Measurements from ENCODE around the gene ARHGEF11. TPM values are rescaled to one million over a fixed set of nuclear protein-coding genes. Genes with fewer than 3 reads are reported as not detected.
"Not testable (repeated sequence)": the region's sequence is repeated elsewhere in the genome, so short reads cannot be mapped to it uniquely, and the experiment has no call there.

Gene ARHGEF11
- total and polyA plus RNA-seq, 2 donors (not counting 1 experiment from before 2014, with no cell fraction given) = 1.0 to 4.6 TPM

DNA sequence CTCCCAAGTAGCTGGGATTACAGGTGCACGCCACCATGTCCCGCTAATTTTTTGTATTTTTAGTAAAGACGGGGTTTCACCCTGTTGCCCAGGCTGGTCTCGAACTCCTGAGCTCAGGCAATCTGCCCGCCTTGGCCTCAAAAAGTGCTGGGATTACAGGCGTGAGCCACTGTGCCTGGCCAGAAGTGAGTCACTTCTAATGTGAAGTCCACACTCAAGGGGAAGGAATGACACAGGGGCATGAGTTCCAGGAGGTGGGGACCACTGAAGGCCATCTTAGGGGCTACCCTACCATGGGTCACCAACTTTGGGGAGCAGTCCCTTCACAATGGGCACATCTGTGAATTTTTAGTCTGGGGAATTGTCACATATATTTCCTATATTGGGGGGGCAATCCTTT is 118.8 kb downstream of the ARHGEF11 start:
- H3K9me3 ChIP-seq (ENCODE audit: control extremely low read depth in 1 of 3, control insufficient read depth in 2 of 3, insufficient read depth in 1 of 3, low read length in 2 of 3); POLR2A ChIA-PET; intact Hi-C loops (cut with micrococcal nuclease); ATAC-seq (ENCODE audit: low read depth); H3K27ac ChIP-seq (ENCODE audit: low read length in 2 of 2); H3K4me2 ChIP-seq (replicated peaks; ENCODE audit: low read depth, low read length, poor library complexity, severe bottlenecking); H3K4me3 Mint-ChIP-seq; H4K20me1 ChIP-seq (ENCODE audit: control insufficient read depth, insufficient read depth, low read length, poor library complexity, severe bottlenecking); H3K9ac ChIP-seq (ENCODE audit: low read length); H3K9me3 Mint-ChIP-seq (ENCODE audit: insufficient read depth); H2AFZ ChIP-seq (ENCODE audit: insufficient read depth, low read depth, low read length, poor library complexity, severe bottlenecking); CTCF ChIA-PET; H3K79me2 ChIP-seq (ENCODE audit: control insufficient read depth, insufficient read depth, low read length); H3K27ac Mint-ChIP-seq; DNase-seq; H3K36me3 ChIP-seq (replicated peaks in 1 of 2; ENCODE audit: control extremely low read depth in 1 of 2, control insufficient read depth in 1 of 2, extremely low read depth in 1 of 2, insufficient read depth in 2 of 2, low read length in 1 of 2); H3K4me3 ChIP-seq (ENCODE audit: control extremely low read depth in 1 of 5, extremely low read depth in 1 of 5, insufficient read depth in 1 of 5, low read depth in 2 of 5, low read length in 4 of 5): not testable (repeated sequence)
- H3K27me3 Mint-ChIP-seq = peaks cover 78% of the 10 kb centered on the region
- Histone ChIP-seq H3K4me1 (ENCODE audit: control insufficient read depth in 2 of 2, insufficient read depth in 2 of 2, low read length in 2 of 2) (peaks cover 18 to 19% of the 10 kb centered on the region in 2 donors), H3K27me3 (replicated peaks in 1 of 4; ENCODE audit: control extremely low read depth in 1 of 4, control insufficient read depth in 3 of 4, insufficient read depth in 4 of 4, low read length in 3 of 4) (peaks cover 0 to 71% (median 33%) of the 10 kb centered on the region in 4 experiments)
- 90% methylated on average over 6 of the region's 6 CpGs for WGBS (ENCODE audit: insufficient coverage)
- H3K4me1 Mint-ChIP-seq = peaks cover 18% of the 10 kb centered on the region

DNA sequence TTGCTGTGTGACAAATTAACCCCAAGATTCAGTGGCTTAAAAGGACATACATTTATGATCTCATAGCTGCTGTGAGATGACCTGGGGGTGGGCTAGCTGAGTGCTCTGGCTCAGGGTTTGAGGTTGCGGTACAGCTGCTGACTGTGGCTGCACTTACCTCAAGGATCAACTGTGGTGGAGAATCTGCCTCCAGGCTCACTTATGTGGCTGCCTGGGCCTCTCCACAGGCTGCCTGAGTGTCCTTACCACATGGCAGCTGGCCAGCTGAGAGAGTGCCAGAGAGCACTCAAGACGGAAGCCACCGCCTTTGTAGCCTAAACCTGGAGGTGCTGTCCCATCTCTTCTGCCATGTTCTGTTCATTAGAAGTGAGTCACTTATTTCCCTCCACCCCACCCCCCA is 119.4 kb downstream of the ARHGEF11 start:
- no peak overlapping the region for H3K4me2 ChIP-seq (replicated peaks; ENCODE audit: low read depth, low read length, poor library complexity, severe bottlenecking)
- no peaks in the 10 kb centered on the region for H3K36me3 ChIP-seq (replicated peaks in 1 of 2; ENCODE audit: control extremely low read depth in 1 of 2, control insufficient read depth in 1 of 2, extremely low read depth in 1 of 2, insufficient read depth in 2 of 2, low read length in 1 of 2)
- no peaks in the 10 kb centered on the region for H3K79me2 ChIP-seq (ENCODE audit: control insufficient read depth, insufficient read depth, low read length)
- no peak overlapping the region for H2AFZ ChIP-seq (ENCODE audit: insufficient read depth, low read depth, low read length, poor library complexity, severe bottlenecking)
- Mint-ChIP-seq H3K27ac (no peak overlapping the region), H3K9me3 (ENCODE audit: insufficient read depth) (no peaks in the 10 kb centered on the region), H3K27me3 (peaks cover 78% of the 10 kb centered on the region), H3K4me1 (peaks cover 18% of the 10 kb centered on the region), H3K4me3 (no peak overlapping the region)
- DNase-seq (no peak), ATAC-seq (ENCODE audit: low read depth) (no peak)
- ChIA-PET CTCF (no interaction called here), POLR2A (no interaction called here)
- no peak overlapping the region for H3K27ac ChIP-seq (ENCODE audit: low read length in 2 of 2)
- TF ChIP-seq, protein P1, sequence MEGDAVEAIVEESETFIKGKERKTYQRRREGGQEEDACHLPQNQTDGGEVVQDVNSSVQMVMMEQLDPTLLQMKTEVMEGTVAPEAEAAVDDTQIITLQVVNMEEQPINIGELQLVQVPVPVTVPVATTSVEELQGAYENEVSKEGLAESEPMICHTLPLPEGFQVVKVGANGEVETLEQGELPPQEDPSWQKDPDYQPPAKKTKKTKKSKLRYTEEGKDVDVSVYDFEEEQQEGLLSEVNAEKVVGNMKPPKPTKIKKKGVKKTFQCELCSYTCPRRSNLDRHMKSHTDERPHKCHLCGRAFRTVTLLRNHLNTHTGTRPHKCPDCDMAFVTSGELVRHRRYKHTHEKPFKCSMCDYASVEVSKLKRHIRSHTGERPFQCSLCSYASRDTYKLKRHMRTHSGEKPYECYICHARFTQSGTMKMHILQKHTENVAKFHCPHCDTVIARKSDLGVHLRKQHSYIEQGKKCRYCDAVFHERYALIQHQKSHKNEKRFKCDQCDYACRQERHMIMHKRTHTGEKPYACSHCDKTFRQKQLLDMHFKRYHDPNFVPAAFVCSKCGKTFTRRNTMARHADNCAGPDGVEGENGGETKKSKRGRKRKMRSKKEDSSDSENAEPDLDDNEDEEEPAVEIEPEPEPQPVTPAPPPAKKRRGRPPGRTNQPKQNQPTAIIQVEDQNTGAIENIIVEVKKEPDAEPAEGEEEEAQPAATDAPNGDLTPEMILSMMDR (IDR thresholded peaks at IDR 0.05) = no peak
- no peak for TF ChIP-seq EZH2 (IDR thresholded peaks at IDR 0.05; ENCODE audit: borderline replicate concordance, insufficient read depth, low read depth, low read length, poor library complexity, severe bottlenecking)
- WGBS (ENCODE audit: insufficient coverage) = 5% methylated on average over 3 of the region's 3 CpGs
- peaks cover 0 to 75% (median 37%) of the 10 kb centered on the region in 4 experiments for H3K27me3 ChIP-seq (replicated peaks in 1 of 4; ENCODE audit: control extremely low read depth in 1 of 4, control insufficient read depth in 3 of 4, insufficient read depth in 4 of 4, low read length in 3 of 4)
- no peak overlapping the region for H3K9ac ChIP-seq (ENCODE audit: low read length)
- no peaks in the 10 kb centered on the region for H3K9me3 ChIP-seq (ENCODE audit: control extremely low read depth in 1 of 3, control insufficient read depth in 2 of 3, insufficient read depth in 1 of 3, low read length in 2 of 3)
- no peaks in the 10 kb centered on the region for H4K20me1 ChIP-seq (ENCODE audit: control insufficient read depth, insufficient read depth, low read length, poor library complexity, severe bottlenecking)
- H3K4me3 ChIP-seq (ENCODE audit: control extremely low read depth in 1 of 5, extremely low read depth in 1 of 5, insufficient read depth in 1 of 5, low read depth in 2 of 5, low read length in 4 of 5) = no peak overlapping the region
- intact Hi-C loops (cut with micrococcal nuclease) = no loop called here
- peaks cover 19% of the 10 kb centered on the region in 2 donors for H3K4me1 ChIP-seq (ENCODE audit: control insufficient read depth in 2 of 2, insufficient read depth in 2 of 2, low read length in 2 of 2)

Data from B cell (primary cell).